ENCODE measurements around the gene AKAP7.

Gene AKAP7

GRCh38 chr6:131215219-131215618 lies 80.0 kb downstream of the AKAP7 start:
- H3K4me3 ChIP-seq (ENCODE audit: low read depth, low read length): no peak overlapping the region
- H3K27ac ChIP-seq: no peak overlapping the region
- H3K27me3 ChIP-seq (ENCODE audit: insufficient read depth, low read depth, severe bottlenecking): no peaks in the 10 kb centered on the region
- H3K9me3 ChIP-seq (ENCODE audit: severe bottlenecking): no peaks in the 10 kb centered on the region
- TF ChIP-seq CTCF (IDR thresholded peaks at IDR 0.05; ENCODE audit: low read depth, low read length): no peak
- no peaks in the 10 kb centered on the region for H3K36me3 ChIP-seq
- no peak for DNase-seq

- Histone ChIP-seq H3K9me3 (ENCODE audit: severe bottlenecking) (no peaks in the 10 kb centered on the region), H3K36me3 (no peaks in the 10 kb centered on the region), H3K4me3 (ENCODE audit: low read depth, low read length) (no peak overlapping the region), H3K27ac (no peak overlapping the region), H3K27me3 (ENCODE audit: insufficient read depth, low read depth, severe bottlenecking) (no peaks in the 10 kb centered on the region)
- no peak for DNase-seq
- TF ChIP-seq CTCF (IDR thresholded peaks at IDR 0.05; ENCODE audit: low read depth, low read length): no peak
These were observed 81.0 kb downstream of the AKAP7 start for GRCh38 chr6:131216246-131216645.

GRCh38 chr6:131222773-131223172 lies 87.5 kb downstream of the AKAP7 start:
- TF ChIP-seq CTCF (IDR thresholded peaks at IDR 0.05; ENCODE audit: low read depth, low read length): no peak
- Histone ChIP-seq H3K27ac (no peak overlapping the region), H3K36me3 (no peaks in the 10 kb centered on the region), H3K4me3 (ENCODE audit: low read depth, low read length) (no peak overlapping the region), H3K27me3 (ENCODE audit: insufficient read depth, low read depth, severe bottlenecking) (no peaks in the 10 kb centered on the region), H3K9me3 (ENCODE audit: severe bottlenecking) (no peaks in the 10 kb centered on the region)
- DNase-seq: no peak

GRCh38 chr6:131223416-131223815 lies 88.1 kb downstream of the AKAP7 start:
- Histone ChIP-seq H3K27me3 (ENCODE audit: insufficient read depth, low read depth, severe bottlenecking) (no peaks in the 10 kb centered on the region), H3K4me3 (ENCODE audit: low read depth, low read length) (no peak overlapping the region), H3K36me3 (no peaks in the 10 kb centered on the region), H3K9me3 (ENCODE audit: severe bottlenecking) (no peaks in the 10 kb centered on the region), H3K27ac (no peak overlapping the region)
- no peak for DNase-seq
- no peak for TF ChIP-seq CTCF (IDR thresholded peaks at IDR 0.05; ENCODE audit: low read depth, low read length)

- no peaks in the 10 kb centered on the region for H3K9me3 ChIP-seq (ENCODE audit: severe bottlenecking)
- no peaks in the 10 kb centered on the region for H3K36me3 ChIP-seq
- no peak overlapping the region for H3K27ac ChIP-seq
- H3K27me3 ChIP-seq (ENCODE audit: insufficient read depth, low read depth, severe bottlenecking): no peaks in the 10 kb centered on the region
- DNase-seq: no peak
- H3K4me3 ChIP-seq (ENCODE audit: low read depth, low read length): no peak overlapping the region
- TF ChIP-seq CTCF (IDR thresholded peaks at IDR 0.05; ENCODE audit: low read depth, low read length): no peak
These were observed 89.9 kb downstream of the AKAP7 start for GRCh38 chr6:131225127-131225526.

- TF ChIP-seq CTCF (IDR thresholded peaks at IDR 0.05; ENCODE audit: low read depth, low read length): no peak
- Histone ChIP-seq H3K9me3 (ENCODE audit: severe bottlenecking) (no peaks in the 10 kb centered on the region), H3K4me3 (ENCODE audit: low read depth, low read length) (no peak overlapping the region), H3K27ac (no peak overlapping the region), H3K27me3 (ENCODE audit: insufficient read depth, low read depth, severe bottlenecking) (no peaks in the 10 kb centered on the region), H3K36me3 (no peaks in the 10 kb centered on the region)
- no peak for DNase-seq
These were observed 90.7 kb downstream of the AKAP7 start for GRCh38 chr6:131225959-131226358.
